ENCODE results near the gene STARD3.

The STARD3 gene

DNA sequence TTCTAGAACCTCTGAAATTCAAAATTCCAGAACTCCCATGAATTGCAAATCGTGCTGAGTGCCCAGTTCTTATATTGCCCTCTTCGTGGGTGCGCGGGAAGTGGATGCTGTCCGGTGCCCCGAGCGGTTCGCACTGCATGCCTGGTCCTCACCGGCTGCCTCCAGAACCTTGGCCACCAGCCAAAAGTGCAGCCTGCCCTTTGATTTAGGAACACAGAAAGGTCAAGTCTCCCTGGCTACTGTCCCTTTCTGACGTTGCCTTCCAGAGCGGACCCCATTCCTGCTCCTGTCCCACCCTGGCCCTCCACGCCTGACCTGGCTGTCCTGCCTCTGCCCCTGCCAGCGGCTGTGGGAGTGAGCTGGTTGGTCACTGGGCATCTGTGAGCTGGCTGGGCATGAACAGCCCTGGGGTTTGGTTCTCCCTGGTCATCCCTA, 38.9 kb upstream of the STARD3 start:
- peaks cover 82% of the 10 kb centered on the region for H3K27me3 ChIP-seq (ENCODE audit: insufficient read depth, low read length)
- no peak overlapping the region for H4K12ac ChIP-seq (ENCODE audit: low read depth, low read length)
- no peak for DNase-seq
- H3K4me2 ChIP-seq (ENCODE audit: low read length) = no peak overlapping the region
- no peaks in the 10 kb centered on the region for H3K79me1 ChIP-seq (ENCODE audit: low read length)
- no peak overlapping the region for H2AFZ ChIP-seq (ENCODE audit: insufficient read depth, low read length, poor library complexity)
- H3K4me3 ChIP-seq (ENCODE audit: low read depth, low read length) = no peak overlapping the region
- no peak overlapping the region for H2BK5ac ChIP-seq (ENCODE audit: low read depth, low read length, poor library complexity)
- H4K91ac ChIP-seq (ENCODE audit: low read depth, low read length) = no peak overlapping the region
- H3K36me3 ChIP-seq (ENCODE audit: control insufficient read depth in 1 of 2, insufficient read depth in 2 of 2, low read length in 2 of 2) = no peaks in the 10 kb centered on the region
- H3K4me1 ChIP-seq (ENCODE audit: control insufficient read depth in 1 of 2, insufficient read depth in 2 of 2, low read length in 2 of 2) = no peaks in the 10 kb centered on the region
- no peak overlapping the region for H3K9ac ChIP-seq (ENCODE audit: low read length)
- H3K23ac ChIP-seq (ENCODE audit: low read length) = peak overlapping the region; percentile 17
- no peak overlapping the region for H3K27ac ChIP-seq (ENCODE audit: low read depth, low read length)
- H3K9me3 ChIP-seq (ENCODE audit: insufficient read depth, low read depth, low read length) = peaks cover 16% of the 10 kb centered on the region
- H3K14ac ChIP-seq (ENCODE audit: low read length) = no peak overlapping the region
- no peak overlapping the region for H3K18ac ChIP-seq (ENCODE audit: low read length)
- no peaks in the 10 kb centered on the region for H3K79me2 ChIP-seq (ENCODE audit: control insufficient read depth, insufficient read depth, low read length, poor library complexity)
- no peak overlapping the region for H2BK120ac ChIP-seq (ENCODE audit: insufficient read depth, low read length, poor library complexity)
- no peak overlapping the region for H2BK12ac ChIP-seq (ENCODE audit: low read length)
- no peak overlapping the region for H2AK5ac ChIP-seq (ENCODE audit: low read length)
- WGBS (ENCODE audit: extremely low coverage, insufficient coverage, insufficient read length) = no CpG with 5 or more reads among the region's 13 CpGs
- no peak overlapping the region for H4K8ac ChIP-seq (ENCODE audit: low read depth, low read length)
- H3K4ac ChIP-seq (ENCODE audit: low read depth, low read length) = no peak overlapping the region

DNA sequence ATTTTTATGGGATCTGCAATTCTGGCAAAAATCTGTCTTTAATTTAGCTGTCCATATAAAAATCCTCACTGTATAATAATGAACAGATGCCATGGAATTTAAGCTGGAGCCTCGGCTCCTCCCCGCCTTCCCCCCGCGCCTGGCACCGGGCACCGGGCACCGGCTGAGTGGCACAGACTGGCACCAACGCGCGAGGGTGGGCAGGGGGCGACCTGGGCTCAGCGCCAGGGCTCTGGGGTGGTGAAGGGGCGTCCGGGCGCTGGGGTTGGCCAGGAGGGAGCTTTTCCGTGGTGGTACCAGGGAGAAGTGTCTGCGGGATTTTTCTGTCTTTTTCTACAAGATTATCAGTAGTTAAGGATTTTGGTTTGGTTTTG, 38.3 kb upstream of the STARD3 start:
- no peak overlapping the region for H2AFZ ChIP-seq (ENCODE audit: insufficient read depth, low read length, poor library complexity)
- no peaks in the 10 kb centered on the region for H3K79me2 ChIP-seq (ENCODE audit: control insufficient read depth, insufficient read depth, low read length, poor library complexity)
- no peak overlapping the region for H3K4me2 ChIP-seq (ENCODE audit: low read length)
- no peaks in the 10 kb centered on the region for H3K4me1 ChIP-seq (ENCODE audit: control insufficient read depth in 1 of 2, insufficient read depth in 2 of 2, low read length in 2 of 2)
- no peak overlapping the region for H2BK5ac ChIP-seq (ENCODE audit: low read depth, low read length, poor library complexity)
- H3K18ac ChIP-seq (ENCODE audit: low read length) = no peak overlapping the region
- no peak overlapping the region for H2AK5ac ChIP-seq (ENCODE audit: low read length)
- peaks cover 14% of the 10 kb centered on the region for H3K9me3 ChIP-seq (ENCODE audit: insufficient read depth, low read depth, low read length)
- no peak overlapping the region for H3K9ac ChIP-seq (ENCODE audit: low read length)
- no peak overlapping the region for H4K8ac ChIP-seq (ENCODE audit: low read depth, low read length)
- H3K14ac ChIP-seq (ENCODE audit: low read length) = no peak overlapping the region
- H3K79me1 ChIP-seq (ENCODE audit: low read length) = no peaks in the 10 kb centered on the region
- H3K4ac ChIP-seq (ENCODE audit: low read depth, low read length) = no peak overlapping the region
- H4K91ac ChIP-seq (ENCODE audit: low read depth, low read length) = no peak overlapping the region
- no peak overlapping the region for H3K23ac ChIP-seq (ENCODE audit: low read length)
- no peak overlapping the region for H3K4me3 ChIP-seq (ENCODE audit: low read depth, low read length)
- no CpG with 5 or more reads among the region's 17 CpGs for WGBS (ENCODE audit: extremely low coverage, insufficient coverage, insufficient read length)
- no peak for DNase-seq
- H2BK120ac ChIP-seq (ENCODE audit: insufficient read depth, low read length, poor library complexity) = no peak overlapping the region
- no peaks in the 10 kb centered on the region for H3K36me3 ChIP-seq (ENCODE audit: control insufficient read depth in 1 of 2, insufficient read depth in 2 of 2, low read length in 2 of 2)
- H4K12ac ChIP-seq (ENCODE audit: low read depth, low read length) = no peak overlapping the region
- H3K27me3 ChIP-seq (ENCODE audit: insufficient read depth, low read length) = peaks cover 87% of the 10 kb centered on the region
- H3K27ac ChIP-seq (ENCODE audit: low read depth, low read length) = no peak overlapping the region
- no peak overlapping the region for H2BK12ac ChIP-seq (ENCODE audit: low read length)

DNA sequence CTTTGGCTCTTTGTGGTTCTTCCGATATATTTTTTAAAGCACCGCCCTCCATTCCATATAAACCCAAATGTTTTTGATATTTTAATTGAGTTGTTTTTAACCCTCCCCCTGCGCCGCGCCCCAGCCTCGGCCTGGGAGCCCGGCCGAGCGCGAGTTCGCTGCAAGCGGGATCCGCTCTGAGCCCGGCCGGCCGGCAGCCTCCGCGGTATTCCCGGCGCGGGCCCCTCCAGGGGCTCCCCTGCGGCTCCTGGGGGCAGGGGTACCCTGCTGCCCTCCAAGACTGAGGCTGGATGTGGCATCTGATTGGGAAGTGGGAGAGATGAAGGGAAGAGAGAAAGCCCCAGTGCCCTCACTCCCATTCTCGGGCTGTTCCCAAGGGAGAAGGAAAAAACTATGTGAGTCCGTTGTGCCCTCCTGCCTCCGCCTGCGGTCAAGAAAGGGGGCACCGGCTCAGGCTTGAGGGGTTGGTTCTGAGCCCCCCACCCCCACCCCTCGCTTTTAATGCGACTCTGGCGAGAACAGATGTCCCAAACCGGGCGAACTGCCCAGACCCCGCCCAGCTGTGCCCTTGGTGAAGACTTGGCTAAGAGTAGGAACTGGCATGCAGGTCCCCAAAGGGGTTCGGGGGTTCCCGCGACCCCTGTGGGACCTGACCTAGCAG, 37.8 kb upstream of the STARD3 start:
- Histone ChIP-seq H3K4me2 (ENCODE audit: low read length) (no peak overlapping the region), H4K91ac (ENCODE audit: low read depth, low read length) (no peak overlapping the region), H2BK120ac (ENCODE audit: insufficient read depth, low read length, poor library complexity) (no peak overlapping the region), H3K4ac (ENCODE audit: low read depth, low read length) (no peak overlapping the region), H2AK5ac (ENCODE audit: low read length) (no peak overlapping the region), H3K9me3 (ENCODE audit: insufficient read depth, low read depth, low read length) (peaks cover 14% of the 10 kb centered on the region), H3K27ac (ENCODE audit: low read depth, low read length) (no peak overlapping the region), H4K8ac (ENCODE audit: low read depth, low read length) (no peak overlapping the region), H3K79me2 (ENCODE audit: control insufficient read depth, insufficient read depth, low read length, poor library complexity) (no peaks in the 10 kb centered on the region), H2BK12ac (ENCODE audit: low read length) (no peak overlapping the region), H2BK5ac (ENCODE audit: low read depth, low read length, poor library complexity) (no peak overlapping the region), H3K9ac (ENCODE audit: low read length) (no peak overlapping the region), H3K4me1 (ENCODE audit: control insufficient read depth in 1 of 2, insufficient read depth in 2 of 2, low read length in 2 of 2) (no peaks in the 10 kb centered on the region), H3K27me3 (ENCODE audit: insufficient read depth, low read length) (peaks cover 93% of the 10 kb centered on the region), H4K12ac (ENCODE audit: low read depth, low read length) (no peak overlapping the region), H3K4me3 (ENCODE audit: low read depth, low read length) (no peak overlapping the region), H3K23ac (ENCODE audit: low read length) (no peak overlapping the region), H3K36me3 (ENCODE audit: control insufficient read depth in 1 of 2, insufficient read depth in 2 of 2, low read length in 2 of 2) (no peaks in the 10 kb centered on the region), H2AFZ (ENCODE audit: insufficient read depth, low read length, poor library complexity) (no peak overlapping the region), H3K18ac (ENCODE audit: low read length) (no peak overlapping the region), H3K14ac (ENCODE audit: low read length) (no peak overlapping the region), H3K79me1 (ENCODE audit: low read length) (no peaks in the 10 kb centered on the region)
- WGBS (ENCODE audit: extremely low coverage, insufficient coverage, insufficient read length) = no CpG with 5 or more reads among the region's 36 CpGs
- DNase-seq = no peak

DNA sequence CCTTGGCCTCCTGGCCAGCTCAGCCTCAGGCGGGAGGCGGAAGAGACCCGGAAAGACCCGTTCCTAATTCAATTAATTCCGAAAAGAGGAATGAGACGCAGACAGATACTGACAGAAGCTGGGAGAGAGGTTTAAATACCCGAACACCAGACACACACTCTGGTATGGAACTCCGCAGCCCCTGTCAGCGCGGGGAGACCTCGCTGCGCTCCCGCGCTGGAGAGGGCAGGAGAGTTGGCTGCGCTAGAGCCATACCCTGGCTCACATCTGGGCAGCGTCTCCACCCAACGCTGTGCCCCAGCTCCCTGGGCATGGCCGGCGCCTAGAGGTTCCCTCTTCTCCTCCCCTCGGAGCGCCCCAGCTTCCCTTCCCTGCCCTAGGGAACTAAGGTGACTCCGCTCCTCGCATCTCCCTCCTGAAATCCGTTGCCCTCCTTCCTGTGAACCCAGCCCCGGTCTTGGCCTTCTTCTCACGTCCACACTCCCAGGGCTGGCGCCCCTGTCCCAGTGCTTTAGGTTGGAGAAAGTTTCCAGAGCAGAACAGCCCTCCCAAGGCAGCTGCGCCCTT, 37.2 kb upstream of the STARD3 start:
- Histone ChIP-seq H4K12ac (ENCODE audit: low read depth, low read length) (no peak overlapping the region), H3K79me1 (ENCODE audit: low read length) (no peaks in the 10 kb centered on the region), H3K36me3 (ENCODE audit: control insufficient read depth in 1 of 2, insufficient read depth in 2 of 2, low read length in 2 of 2) (no peaks in the 10 kb centered on the region), H2AFZ (ENCODE audit: insufficient read depth, low read length, poor library complexity) (no peak overlapping the region), H4K91ac (ENCODE audit: low read depth, low read length) (no peak overlapping the region), H2AK5ac (ENCODE audit: low read length) (no peak overlapping the region), H3K4me3 (ENCODE audit: low read depth, low read length) (no peak overlapping the region), H3K79me2 (ENCODE audit: control insufficient read depth, insufficient read depth, low read length, poor library complexity) (no peaks in the 10 kb centered on the region), H2BK12ac (ENCODE audit: low read length) (no peak overlapping the region), H2BK5ac (ENCODE audit: low read depth, low read length, poor library complexity) (no peak overlapping the region), H3K4me1 (ENCODE audit: control insufficient read depth in 1 of 2, insufficient read depth in 2 of 2, low read length in 2 of 2) (no peaks in the 10 kb centered on the region), H3K18ac (ENCODE audit: low read length) (no peak overlapping the region), H3K27ac (ENCODE audit: low read depth, low read length) (no peak overlapping the region), H3K14ac (ENCODE audit: low read length) (no peak overlapping the region), H3K27me3 (ENCODE audit: insufficient read depth, low read length) (peaks cover 95% of the 10 kb centered on the region), H3K4ac (ENCODE audit: low read depth, low read length) (no peak overlapping the region), H3K9me3 (ENCODE audit: insufficient read depth, low read depth, low read length) (peaks cover 14% of the 10 kb centered on the region), H4K8ac (ENCODE audit: low read depth, low read length) (no peak overlapping the region), H3K4me2 (ENCODE audit: low read length) (no peak overlapping the region), H3K23ac (ENCODE audit: low read length) (no peak overlapping the region), H3K9ac (ENCODE audit: low read length) (no peak overlapping the region), H2BK120ac (ENCODE audit: insufficient read depth, low read length, poor library complexity) (no peak overlapping the region)
- no peak for DNase-seq
- WGBS (ENCODE audit: extremely low coverage, insufficient coverage, insufficient read length) = no CpG with 5 or more reads among the region's 28 CpGs
